Cortex of kidney (tissue), 1 donor: ENCODE measurements around the gene ZPR1.
A peak's percentile ranks its signal among the peaks of the same experiment; 100 is the strongest.
"Not testable (repeated sequence)": the region's sequence is repeated elsewhere in the genome, so short reads cannot be mapped to it uniquely, and the experiment has no call there.

Experiments
- DNase-seq: peaks from one replicate; lab custom pipeline; 2025; lab: John Stamatoyannopoulos, UW

The ZPR1 gene

GRCh38 chr11:116792144-116792868 is 4.5 kb upstream of the ZPR1 start:
- no peak for DNase-seq

GRCh38 chr11:116791813-116792143 is 4.0 kb upstream of the ZPR1 start, which contains the start of gene APOA5:
Gene APOA5 (minus strand): TSS chr11:116791879. CDS start chr11:116791860, 19 bp downstream.
- DNase-seq: no peak

- no peak for DNase-seq
Observed at GRCh38 chr11:116791002-116791812, 3.4 kb upstream of the ZPR1 start.

- DNase-seq: no peak
Observed at GRCh38 chr11:116790167-116791001, 2.6 kb upstream of the ZPR1 start.

- no peak for DNase-seq
Observed at GRCh38 chr11:116788975-116789374, 1.2 kb upstream of the ZPR1 start.

- DNase-seq: no peak
Observed at GRCh38 chr11:116788534-116788933, 711 bp upstream of the ZPR1 start.

GRCh38 chr11:116787436-116787785 is 412 bp downstream of the ZPR1 start:
- DNase-seq: no peak

GRCh38 chr11:116786966-116787365 is 857 bp downstream of the ZPR1 start:
- no peak for DNase-seq

- DNase-seq: no peak
Observed at GRCh38 chr11:116786326-116786725, 1.5 kb downstream of the ZPR1 start.

- DNase-seq: no peak
Observed at GRCh38 chr11:116782728-116783127, 5.1 kb downstream of the ZPR1 start.

GRCh38 chr11:116778556-116778955 is 9.3 kb downstream of the ZPR1 start:
- no peak for DNase-seq

- DNase-seq: no peak
Observed at GRCh38 chr11:116777056-116777455, 10.8 kb downstream of the ZPR1 start.

- DNase-seq: no peak
Observed at GRCh38 chr11:116776522-116776984, 11.3 kb downstream of the ZPR1 start.

GRCh38 chr11:116775975-116776374 is 11.8 kb downstream of the ZPR1 start:
- no peak for DNase-seq

GRCh38 chr11:116774661-116775060 is 13.2 kb downstream of the ZPR1 start:
- no peak for DNase-seq

- no peak for DNase-seq
Observed at GRCh38 chr11:116773203-116774097, 14.4 kb downstream of the ZPR1 start.

- peak; percentile 34 for DNase-seq
Observed at GRCh38 chr11:116772443-116773202, 15.2 kb downstream of the ZPR1 start, which contains the start of gene BUD13. Gene BUD13 (minus strand): TSS chr11:116772987. CDS start chr11:116772964, 23 bp downstream.

- DNase-seq: no peak
Observed at GRCh38 chr11:116771935-116772334, 15.9 kb downstream of the ZPR1 start.

- DNase-seq: no peak
Observed at GRCh38 chr11:116762132-116762531, 25.7 kb downstream of the ZPR1 start.

GRCh38 chr11:116756044-116756443 is 31.8 kb downstream of the ZPR1 start:
- not testable (repeated sequence) for DNase-seq
